Measurements from ENCODE around the gene RCOR1.
"Not testable (repeated sequence)": the region's sequence is repeated elsewhere in the genome, so short reads cannot be mapped to it uniquely, and the experiment has no call there.

Gene RCOR1

DNA sequence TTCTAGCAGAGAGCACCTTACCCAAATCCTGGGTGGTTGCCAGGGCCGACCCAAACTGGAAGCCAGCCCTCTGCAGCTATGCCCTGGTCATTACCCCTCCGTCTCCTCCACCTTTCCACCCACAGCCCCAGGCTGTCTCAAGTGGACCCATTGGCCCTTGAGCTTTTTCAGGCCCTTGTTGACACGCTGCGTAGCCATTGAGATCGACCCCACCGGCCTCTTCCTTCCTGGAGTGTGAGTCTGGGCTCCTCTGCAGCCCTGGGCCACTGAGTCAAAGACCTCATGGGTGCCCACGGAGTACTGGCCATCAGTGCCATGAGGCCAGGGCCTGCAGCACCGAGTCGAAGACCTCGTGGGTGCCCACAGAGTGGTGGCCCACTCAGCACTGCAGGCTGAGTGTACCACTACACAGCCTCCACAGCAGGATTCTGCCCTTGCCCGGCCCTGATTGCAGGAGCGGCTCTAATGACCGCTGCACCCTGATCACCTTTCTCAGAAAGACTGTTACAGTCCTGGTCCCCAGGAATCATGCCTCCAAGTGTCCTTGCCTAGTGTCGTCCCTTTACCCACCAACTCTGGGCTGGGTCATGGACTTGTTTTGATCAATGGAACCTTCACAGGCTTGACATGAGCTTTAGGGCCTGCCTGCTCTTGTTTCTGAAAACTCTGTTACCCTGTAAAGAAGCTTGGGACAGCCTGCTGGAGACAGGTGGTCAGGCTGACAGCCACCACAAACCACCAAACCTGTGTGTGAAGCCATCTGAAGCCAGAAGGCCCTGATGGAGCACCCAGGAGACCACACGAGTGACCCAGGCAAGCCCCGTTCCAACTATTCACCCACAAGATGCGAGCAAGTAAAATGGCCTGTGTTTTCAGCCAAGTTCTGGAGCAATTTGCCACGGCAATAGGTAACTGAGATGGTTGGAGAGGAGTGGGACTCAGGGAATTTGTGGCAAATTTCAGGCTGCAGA, 145.2 kb downstream of the RCOR1 start:
- no peak for DNase-seq (ENCODE audit: low read depth, low spot score)
- H3K27ac ChIP-seq, result no peak overlapping the region

DNA sequence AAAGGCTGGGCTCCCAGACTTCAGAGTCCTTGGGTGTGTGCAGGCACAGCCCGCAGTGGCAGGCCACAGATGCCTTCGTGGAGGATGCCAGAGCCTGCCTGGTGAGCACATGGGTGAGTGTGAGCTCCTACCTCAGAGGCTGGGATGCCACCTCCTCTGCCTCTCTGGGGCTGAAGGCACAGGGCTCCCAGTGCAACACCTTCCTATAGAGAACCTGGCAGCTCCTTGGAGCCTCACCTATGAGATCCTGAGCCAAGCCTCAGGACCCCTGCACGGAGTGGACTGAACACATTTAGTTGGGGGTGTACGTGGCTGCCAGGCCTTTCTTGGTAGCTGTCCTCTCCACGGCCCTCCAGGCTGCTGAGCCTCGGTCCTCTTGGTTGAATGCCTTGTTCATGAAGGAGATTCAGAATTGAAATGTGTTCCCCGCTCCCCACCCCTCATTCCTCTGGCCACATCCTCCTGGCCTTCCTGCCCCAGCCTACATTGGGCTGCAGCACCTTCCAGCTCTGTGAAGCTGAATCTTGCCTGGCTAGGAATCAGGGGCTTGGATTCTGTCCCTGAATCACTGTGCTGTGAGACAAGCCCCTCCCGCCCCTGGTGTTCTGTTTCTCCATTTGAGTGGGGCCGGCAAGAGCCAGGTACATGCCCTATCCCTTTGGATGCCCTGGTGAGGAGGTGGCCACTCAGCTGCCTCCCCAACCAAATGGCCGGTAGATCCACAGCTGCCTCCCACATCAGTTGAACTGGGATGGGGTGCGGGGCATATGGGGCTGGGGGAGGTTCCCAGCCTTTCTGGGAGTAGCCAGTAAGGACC, 146.1 kb downstream of the RCOR1 start:
- DNase-seq (ENCODE audit: low read depth, low spot score), result no peak
- no peak overlapping the region for H3K27ac ChIP-seq

DNA sequence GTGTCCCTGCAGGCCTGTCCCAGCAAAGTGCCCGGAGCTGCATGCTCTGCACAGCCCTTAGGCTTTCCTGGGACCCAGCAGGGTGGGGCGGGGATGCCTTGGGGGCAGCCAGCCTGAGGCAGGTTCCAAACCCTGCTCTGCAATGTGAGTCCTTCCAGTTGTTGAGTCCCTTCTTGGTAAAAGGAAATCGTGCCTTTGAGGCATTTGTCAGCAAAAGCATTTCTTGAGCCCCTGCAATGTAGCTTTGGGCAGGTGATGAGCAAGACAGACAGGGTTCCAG, 146.7 kb downstream of the RCOR1 start:
- no peak overlapping the region for H3K27ac ChIP-seq
- DNase-seq (ENCODE audit: low read depth, low spot score), result no peak

DNA sequence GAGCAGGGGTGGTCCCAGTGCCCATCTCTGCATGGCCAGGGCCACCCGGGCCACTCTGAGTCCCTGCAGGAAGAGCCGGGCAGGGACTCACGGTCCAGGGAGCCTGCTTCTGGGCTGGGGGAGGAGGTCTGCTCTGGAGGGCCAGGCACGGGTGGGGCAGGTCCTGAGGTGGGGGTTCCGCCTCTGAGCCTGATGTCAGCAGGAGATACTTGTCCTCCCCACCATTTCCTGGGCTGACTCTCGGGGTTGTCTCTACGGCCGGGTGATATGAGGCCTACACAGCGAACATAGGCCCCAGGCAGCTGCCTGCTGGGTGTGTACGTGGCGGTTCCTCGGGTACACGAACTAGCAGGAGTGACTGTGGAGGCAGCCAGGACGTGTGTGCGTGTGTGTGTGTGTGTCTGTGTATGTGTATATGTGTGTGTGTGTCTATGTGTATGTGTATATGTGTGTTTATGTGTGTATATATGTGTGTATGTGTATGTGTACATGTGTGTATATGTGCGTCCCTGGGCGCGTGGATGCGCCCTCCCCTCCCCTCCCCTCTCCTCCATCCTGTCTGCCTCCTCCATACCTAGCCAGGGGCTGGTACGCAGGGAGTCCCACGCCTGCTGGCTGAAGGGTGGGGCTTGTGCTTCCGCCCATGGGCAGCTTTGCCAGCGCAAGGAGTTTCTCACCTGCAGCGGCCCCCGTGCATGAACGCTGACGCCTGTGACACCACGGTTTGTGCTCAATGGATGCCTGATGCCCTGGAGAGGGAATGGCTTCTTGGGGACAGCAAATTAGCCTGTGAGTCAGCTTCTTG, 154.4 kb downstream of the RCOR1 start:
- DNase-seq (ENCODE audit: low read depth, low spot score), result no peak
- no peak overlapping the region for H3K27ac ChIP-seq

DNA sequence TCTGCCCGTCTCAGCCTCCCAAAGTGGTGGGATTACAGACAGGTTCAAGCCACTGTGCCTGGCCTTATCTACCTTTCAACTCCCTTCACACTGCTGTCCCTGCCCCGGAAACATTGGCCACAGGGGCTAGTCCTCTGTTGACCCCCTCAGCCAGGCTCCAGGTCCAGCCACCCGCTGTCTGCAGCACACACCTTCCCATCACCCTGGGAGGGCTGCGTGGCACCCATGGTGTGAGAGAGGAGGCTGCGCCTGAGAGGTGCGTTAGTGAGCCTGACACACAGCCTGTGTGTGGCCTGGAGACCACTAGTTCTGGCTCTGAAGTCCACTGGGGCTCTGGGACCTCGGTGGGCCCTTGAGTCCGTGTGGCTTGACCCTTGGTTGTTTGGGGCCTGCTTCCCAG, 156.4 kb downstream of the RCOR1 start:
- H3K27ac ChIP-seq, result no peak overlapping the region
- DNase-seq (ENCODE audit: low read depth, low spot score), result no peak

DNA sequence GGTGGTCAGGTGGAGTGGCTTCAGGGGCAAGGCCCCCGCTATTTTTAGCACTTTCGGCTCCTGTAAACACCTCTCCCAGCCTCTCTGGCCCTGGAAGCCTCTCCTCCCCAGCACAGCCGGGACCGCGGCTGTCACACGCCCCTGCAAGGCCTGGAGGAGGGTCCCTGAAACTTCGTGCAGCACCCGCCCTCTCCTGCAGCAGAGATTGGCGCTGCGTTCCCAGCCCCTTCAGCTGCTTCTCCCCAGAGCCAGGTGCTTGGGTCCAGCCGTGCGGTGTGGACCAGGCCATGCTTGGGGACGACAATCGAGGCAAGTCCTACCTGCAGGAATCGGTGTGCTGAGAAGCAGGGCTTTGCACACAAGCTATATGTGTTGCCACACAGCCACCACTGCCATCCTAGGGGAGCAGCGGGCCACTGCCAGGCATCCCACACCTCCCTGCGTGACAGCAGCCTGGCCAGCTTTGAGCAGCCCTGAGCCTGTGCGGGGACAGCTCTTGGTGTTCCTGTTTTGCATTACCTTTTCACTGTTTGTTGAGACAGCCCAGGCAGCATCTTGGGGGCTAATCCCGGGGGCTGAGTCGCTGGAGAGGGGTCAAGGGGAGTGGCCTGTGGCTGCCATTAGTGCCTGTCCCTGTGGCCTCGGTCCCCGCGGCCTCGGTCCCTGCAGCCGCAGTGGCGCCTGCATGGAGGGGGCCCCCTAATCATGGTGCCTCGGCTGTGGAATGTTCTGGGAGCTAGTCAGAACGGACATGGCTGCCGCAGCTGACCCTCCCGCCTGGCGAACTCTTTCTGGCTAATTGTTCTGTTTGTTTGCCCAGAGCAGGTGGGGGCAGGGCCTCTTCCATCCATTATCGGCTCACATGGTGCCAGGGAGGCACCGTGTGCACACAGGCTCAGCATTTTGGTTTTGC, 157.2 kb downstream of the RCOR1 start:
- H3K27ac ChIP-seq, result no peak overlapping the region
- DNase-seq (ENCODE audit: low read depth, low spot score), result no peak

DNA sequence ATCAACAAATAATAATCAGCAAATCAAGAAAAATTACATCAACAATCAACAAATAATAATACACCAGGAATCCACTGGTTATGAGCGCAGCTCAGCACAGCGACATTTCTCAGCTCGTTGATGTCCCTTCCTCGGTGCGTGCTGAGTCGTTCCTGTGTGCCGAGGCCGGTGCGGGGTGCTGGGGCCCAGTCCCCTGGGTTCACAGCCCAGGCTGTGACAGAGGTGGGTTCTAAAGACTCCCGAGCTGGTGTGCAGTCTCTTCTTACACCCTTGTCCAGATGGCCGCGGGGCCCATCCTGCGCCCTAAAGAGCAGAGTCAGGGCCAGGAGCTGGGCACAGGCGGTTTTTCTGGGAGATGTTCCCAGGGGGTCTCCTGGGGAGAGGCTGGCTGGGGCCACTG, 157.9 kb downstream of the RCOR1 start:
- H3K27ac ChIP-seq, result no peak overlapping the region
- DNase-seq (ENCODE audit: low read depth, low spot score), result no peak

DNA sequence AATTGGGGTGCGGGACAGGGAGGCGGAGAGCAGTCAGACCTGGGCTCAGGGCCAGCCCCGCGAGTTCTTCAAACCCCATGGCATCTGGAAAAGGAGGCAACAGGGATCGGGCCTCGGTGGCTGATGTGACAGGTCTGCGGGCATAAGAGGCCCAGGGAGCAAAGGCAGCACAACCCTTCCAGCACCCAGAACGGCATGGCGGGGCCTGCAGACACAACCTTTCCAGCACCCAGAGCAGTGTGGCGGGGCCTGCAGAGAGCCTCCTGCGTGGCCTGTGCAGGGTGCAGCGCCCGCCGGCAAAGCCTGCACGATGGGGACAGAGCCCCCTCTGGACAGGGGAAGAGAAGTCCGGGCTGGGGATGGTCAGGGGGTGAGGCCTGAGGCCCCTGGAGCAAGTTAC, 158.6 kb downstream of the RCOR1 start:
- DNase-seq (ENCODE audit: low read depth, low spot score), result no peak
- H3K27ac ChIP-seq, result no peak overlapping the region

DNA sequence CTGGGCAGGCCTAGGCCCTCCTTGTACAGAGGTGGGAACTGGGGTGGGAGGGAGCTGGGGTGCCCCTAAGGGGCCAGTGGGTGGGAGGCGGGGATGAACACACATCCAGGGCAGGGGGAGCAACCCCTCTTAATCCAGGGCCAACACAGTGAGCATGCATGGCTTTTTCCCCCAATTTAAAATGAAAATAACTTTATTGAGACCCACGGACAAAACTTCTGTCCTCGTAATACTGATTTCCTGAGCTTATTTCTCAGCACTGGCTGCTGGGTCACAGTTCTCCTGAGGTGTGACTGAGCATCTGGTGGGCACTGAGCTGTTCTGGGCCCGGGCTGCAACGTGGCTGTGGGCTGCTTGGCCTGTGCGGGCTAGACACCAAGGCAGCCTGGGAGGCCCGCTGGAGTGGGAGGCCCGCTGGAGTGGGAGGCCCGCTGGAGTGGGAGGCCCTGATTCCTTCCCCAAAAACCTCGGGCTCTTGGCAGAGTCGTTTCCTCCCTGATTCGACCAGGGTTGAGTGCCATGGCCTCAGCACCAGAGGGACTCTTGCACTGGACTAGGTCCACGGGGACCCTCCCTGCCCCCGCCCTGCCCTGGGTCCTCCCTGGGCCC, 159.9 kb downstream of the RCOR1 start:
- no peak for DNase-seq (ENCODE audit: low read depth, low spot score)
- no peak overlapping the region for H3K27ac ChIP-seq

DNA sequence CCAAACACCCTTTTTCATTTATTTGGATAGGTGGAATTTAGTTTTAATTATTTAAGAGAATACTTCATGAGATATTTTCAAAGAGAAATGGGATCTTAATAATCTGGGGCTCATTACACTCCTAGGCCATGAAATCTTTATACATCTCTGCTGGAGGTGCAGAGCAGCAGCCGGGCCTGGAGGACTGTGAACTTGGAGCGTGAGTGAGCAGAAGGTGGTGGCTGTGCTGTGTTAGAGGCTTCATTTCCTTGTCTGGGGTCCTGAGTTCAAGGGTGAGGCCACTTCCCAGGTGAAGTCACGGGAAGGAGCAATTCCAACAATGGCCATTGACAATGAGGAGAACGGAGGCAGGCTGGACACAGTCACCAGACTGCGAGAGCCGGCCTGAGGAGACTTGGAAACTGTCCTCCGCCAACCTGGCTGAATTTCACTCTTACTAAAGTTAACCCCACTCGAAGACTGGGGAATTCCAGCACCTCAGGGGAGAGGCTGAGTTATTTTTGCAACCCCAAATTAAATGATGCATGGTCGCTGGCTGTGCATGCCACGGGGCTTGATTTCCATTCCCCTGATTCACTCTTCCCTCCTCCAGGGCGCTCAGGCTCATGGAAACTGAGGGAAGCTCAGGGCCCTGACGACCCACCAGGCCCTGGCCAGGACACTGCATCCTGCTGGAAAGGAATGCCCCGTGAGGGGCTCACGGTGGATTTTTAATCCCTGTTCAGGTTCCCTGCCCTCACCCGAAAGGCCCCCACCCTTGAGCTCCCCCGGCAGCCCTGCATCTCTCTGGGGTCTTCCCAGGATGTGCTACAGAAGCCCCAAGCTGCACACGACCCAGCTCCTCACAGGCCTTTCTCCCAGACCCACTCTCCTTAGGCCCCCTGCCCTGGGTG, 162.2 kb downstream of the RCOR1 start:
- DNase-seq (ENCODE audit: low read depth, low spot score), result no peak
- H3K27ac ChIP-seq, result no peak overlapping the region

DNA sequence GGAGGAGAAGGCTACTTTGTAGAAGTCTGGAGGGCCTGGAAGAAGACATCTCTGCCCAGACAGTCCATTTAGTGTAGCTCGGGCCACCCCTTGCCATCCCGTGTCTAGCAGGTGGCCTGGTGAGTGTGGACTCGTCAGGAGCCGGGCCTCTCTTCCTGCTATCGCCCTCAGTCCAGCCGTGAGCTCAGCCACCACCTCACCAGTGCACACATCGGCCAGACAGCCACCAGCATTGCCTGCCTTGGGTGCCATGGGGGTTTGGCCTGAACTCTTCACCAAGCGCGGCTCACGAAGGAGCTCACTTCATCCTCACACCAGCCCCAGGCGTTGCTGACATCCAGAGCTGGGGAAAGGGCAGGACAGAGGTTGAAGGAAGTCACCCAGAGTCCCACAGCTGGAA, 165.2 kb downstream of the RCOR1 start:
- DNase-seq (ENCODE audit: low read depth, low spot score), result no peak
- no peak overlapping the region for H3K27ac ChIP-seq

DNA sequence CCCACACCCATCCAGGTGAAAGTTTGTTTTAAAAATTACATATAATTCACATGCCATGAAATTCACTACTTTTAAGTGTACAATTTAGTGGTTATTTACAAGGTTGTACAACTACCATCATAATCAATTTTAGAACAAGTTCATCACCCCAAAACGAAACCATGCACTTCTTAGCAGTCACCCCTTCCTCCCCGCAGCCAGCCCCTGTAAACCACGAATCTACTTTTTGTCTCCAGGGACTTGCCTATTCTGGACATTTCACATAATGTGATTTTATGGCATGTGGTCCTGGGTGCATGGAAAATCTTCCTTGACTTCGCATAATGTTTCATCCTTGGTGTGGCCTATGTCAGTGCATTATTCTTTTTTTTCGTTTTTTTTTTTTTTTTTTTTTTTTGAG, 165.6 kb downstream of the RCOR1 start:
- DNase-seq (ENCODE audit: low read depth, low spot score), result no peak
- no peak overlapping the region for H3K27ac ChIP-seq

DNA sequence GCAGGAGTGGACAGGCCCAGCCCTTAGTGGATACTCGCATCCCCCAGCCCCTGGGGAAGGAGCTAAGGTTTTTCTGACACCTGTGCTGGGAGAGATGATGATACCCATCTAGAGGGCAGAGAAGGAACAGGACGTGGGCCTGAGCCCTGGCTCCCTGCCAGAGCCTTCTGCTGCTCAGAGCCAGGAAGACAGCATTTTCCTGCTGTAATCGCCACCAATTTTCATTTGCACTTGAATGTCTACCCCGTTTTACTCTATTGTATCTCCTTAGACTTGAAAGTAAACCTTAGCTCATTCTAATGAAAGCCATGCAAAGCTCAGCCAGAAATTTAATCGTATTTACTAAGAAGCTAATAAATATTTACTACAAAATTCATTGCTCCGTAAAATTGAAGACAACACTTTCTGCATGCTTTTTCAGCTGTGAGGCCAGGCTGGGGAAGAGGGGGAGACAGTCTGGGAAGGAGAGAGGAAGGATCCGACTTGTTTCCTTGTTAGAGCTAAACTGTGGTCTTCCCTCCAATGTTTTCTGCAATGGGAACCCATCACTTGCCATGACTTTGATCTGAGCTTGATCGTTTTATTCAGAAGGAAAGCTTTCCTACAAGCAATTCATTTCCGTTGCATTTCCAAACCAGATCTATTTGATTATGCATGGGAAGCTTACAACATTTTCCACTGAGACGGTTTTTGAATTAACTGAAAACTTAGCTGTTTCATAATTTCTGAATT, 167.2 kb downstream of the RCOR1 start:
- H3K27ac ChIP-seq, result no peak overlapping the region
- no peak for DNase-seq (ENCODE audit: low read depth, low spot score)

DNA sequence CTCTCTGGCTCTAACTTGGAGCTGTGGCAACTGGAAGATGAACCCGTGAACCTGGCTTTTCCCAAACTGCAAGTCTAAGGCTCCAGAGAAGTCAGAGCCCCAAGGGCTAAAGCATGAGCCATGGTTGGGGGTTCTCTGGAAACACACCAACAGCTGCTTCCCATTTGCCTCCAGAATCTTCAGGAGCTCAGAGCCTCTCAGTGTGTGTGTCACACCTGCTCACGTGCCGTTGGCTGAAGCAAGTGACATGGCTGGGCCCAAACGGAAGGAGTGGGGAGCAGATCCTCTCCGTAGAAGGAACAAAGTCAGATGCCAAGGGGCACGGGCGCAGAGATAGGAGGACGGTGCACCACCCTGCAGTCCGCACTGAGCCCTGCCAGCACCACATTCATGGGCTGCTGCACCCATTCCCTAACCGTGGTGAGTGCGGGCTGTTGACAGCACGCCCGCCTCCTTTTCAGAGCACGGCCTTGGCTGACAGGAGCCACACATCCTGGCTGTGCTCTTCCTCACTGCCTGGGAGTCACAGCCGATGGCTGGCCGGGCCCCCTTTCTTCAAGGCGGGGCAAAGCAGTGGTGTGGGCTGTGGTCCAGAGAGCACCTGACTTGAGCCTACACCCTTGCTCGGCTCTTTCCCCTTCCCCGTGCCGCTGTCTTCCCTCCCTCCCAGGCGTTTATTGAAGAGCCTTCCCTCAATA, 168.2 kb downstream of the RCOR1 start:
- H3K27ac ChIP-seq, result no peak overlapping the region

DNA sequence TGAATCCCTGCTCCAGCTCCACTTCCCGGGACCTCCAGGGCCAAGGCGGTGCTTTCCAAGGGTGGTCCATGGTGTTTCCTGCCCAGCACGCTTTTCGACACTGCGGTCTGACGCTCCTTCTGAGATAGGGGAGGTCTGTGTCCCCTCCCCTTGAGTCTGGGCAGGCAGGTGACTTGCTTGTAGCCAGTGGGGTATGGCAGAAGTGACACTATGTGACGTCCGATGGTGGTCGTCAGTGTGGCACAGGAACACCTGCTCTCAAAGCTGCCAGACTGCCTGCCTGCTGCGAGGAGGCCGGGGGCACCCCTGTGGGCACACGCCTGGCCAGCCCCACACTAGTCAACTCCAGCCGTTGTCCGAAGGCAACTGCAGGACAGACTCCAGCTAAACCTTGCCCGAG, 168.8 kb downstream of the RCOR1 start:
- DNase-seq (ENCODE audit: low read depth, low spot score), result no peak
- H3K27ac ChIP-seq, result no peak overlapping the region

More for the DNA sequence above, 168.2 kb downstream of the RCOR1 start:
- DNase-seq (ENCODE audit: low read depth, low spot score), result no peak

DNA sequence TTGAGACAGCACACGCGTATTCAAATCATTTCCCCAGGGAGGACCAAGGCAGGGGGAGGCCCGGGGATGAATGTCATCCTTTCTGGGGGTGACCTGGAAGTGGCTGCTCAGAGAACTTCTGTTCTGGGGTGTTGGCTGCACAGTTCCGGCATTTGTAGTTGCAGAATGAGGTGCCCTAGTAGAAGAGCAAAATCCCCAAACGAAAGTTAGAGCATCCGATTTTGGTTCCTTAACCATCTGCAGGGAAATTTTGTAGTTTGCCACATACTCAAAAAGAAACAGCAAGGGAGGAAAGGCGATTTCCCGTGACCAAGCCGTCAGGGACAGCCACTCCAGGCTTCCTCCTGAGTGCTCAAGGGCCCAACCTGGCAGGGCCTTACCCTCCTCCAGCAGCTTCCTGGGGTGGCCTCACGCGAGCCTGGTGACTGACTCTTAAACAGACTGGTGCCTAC, 171.8 kb downstream of the RCOR1 start:
- no peak for DNase-seq (ENCODE audit: low read depth, low spot score)
- no peak overlapping the region for H3K27ac ChIP-seq

DNA sequence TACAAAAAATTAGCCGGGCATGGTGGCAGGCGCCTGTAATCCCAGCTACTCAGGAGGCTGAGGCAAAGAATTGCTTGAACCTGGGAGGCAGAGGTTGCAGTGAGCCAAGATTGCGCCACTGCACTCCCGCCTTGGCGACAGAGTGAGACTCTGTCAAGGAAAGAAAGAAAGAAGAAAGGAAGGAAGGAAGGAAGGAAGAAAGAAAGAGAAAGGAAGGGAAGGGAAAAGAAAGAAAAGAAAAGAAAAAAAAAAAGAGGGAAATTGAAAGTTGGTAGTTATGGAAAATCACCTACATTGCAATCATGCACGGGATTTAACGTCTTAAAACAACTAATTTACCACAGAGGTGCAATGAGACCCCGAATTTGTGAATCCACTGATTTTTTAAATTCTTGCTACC, 173.3 kb downstream of the RCOR1 start:
- not testable (repeated sequence) for H3K27ac ChIP-seq; DNase-seq (ENCODE audit: low read depth, low spot score)

All from epithelial cell of prostate (primary cell).